HCT116 (cell line): ENCODE results near the gene SNX22. TPM values are rescaled to one million over a fixed set of nuclear protein-coding genes. Genes with fewer than 3 reads are reported as not detected.

Experiments
- ATAC-seq: fragments of 200-7000 bp; cut with Tn5 transposase; 2 replicates; pipeline ENCODE4 v1.9.1; 2020; ENCODE audit warnings: mild to moderate bottlenecking, moderate library complexity
- BruUV-seq: library from RNA; stranded (reverse); fragments of 400-500 nt; replicated peaks from 2 replicates; lab custom pipeline; 2021; lab: Mats Ljungman, UMichigan
- CTCF ChIA-PET: fragments of 300-600 bp; sonication (Branson Sonifier 250); formaldehyde crosslinking; loops from one replicate; lab custom pipeline; 2021; ENCODE audit warnings: antibody characterized with exemption; lab: Charles Lee
- POLR2A ChIA-PET: fragments of 300-600, 350-600 bp; sonication (Branson Sonifier 250); formaldehyde crosslinking; loops from one replicate; lab custom pipeline; 2021; ENCODE audit warnings: antibody characterized with exemption; lab: Charles Lee
- RAD21 ChIA-PET, 2 experiments: fragments of 300-600 bp; sonication (Branson Sonifier 250); formaldehyde crosslinking; loops; one replicate each; lab custom pipeline; 2023; ENCODE audit warnings: low total read pairs in 2 of 2; ENCODE audit not compliant: uncharacterized antibody in 2 of 2, unreplicated experiment in 2 of 2, low non-redundant PET in 1 of 2; lab: Charles Lee
- DNase-seq: peaks from one replicate; pipeline ENCODE4 v3.0.0-alpha.2; 2010; ENCODE audit warnings: low read depth, low spot score
- H2AFZ ChIP-seq: fragments of 200-600 bp; shearing (Covaris generic), sonication (generic); 2 replicates; pipeline ENCODE4 v1.6.1; 2017; ENCODE audit warnings: low read depth, mixed run types, mixed read lengths, antibody characterized with exemption, low read length; ENCODE audit not compliant: poor library complexity, severe bottlenecking
- H3K27ac ChIP-seq: 2 replicates; pipeline ENCODE4 v1.5.1; 2012; ENCODE audit warnings: low read depth, low read length
- H3K27me3 ChIP-seq: fragments of 200-600 bp; sonication (generic); 2 replicates; pipeline ENCODE4 v1.6.1; 2016; ENCODE audit warnings: mixed run types, low read length, mixed read lengths; ENCODE audit not compliant: insufficient read depth
- H3K36me3 ChIP-seq, 2 experiments: fragments of 200-500 bp in 1 of 2; fragments of 200-600 bp in 1 of 2; sonication (Bioruptor generic) in 1 of 2; sonication (generic) in 1 of 2; 2 replicates each; pipeline versions ENCODE4 v1.5.1 to v1.6.1; 2014 to 2016; ENCODE audit warnings: low read length in 2 of 2, inconsistent platforms in 1 of 2, mixed read lengths in 1 of 2, mixed run types in 1 of 2; ENCODE audit not compliant: insufficient read depth in 2 of 2, control insufficient read depth in 1 of 2
- H3K4me1 ChIP-seq, 2 experiments: fragments of 200-600 bp in 1 of 2; sonication (generic) in 1 of 2; 2 replicates each; pipeline versions ENCODE4 v1.5.1 to v1.6.1; 2012 to 2017; ENCODE audit warnings: low read length in 2 of 2, inconsistent platforms in 1 of 2, mild to moderate bottlenecking in 1 of 2, mixed read lengths in 1 of 2, mixed run types in 1 of 2, moderate library complexity in 1 of 2; ENCODE audit not compliant: insufficient read depth in 2 of 2, control insufficient read depth in 1 of 2
- H3K4me2 ChIP-seq: fragments of 200-600 bp; sonication (generic); 2 replicates; pipeline ENCODE4 v1.6.1; 2017; ENCODE audit warnings: mixed run types, low read length, mixed read lengths
- H3K4me3 ChIP-seq, 2 experiments: fragments of 200-600 bp in 1 of 2; sonication (generic) in 1 of 2; replicated peaks in 1 of 2; 2 replicates each; pipeline ENCODE4 v1.5.1; 2011 to 2016; ENCODE audit warnings: low read length in 2 of 2, control low read depth in 1 of 2, low read depth in 1 of 2, mild to moderate bottlenecking in 1 of 2, mixed read lengths in 1 of 2, mixed run types in 1 of 2
- H3K79me2 ChIP-seq: fragments of 200-600 bp; sonication (generic); 2 replicates; pipeline ENCODE4 v1.6.1; 2017; ENCODE audit warnings: mild to moderate bottlenecking, mixed run types, low read length, moderate library complexity, mixed read lengths; ENCODE audit not compliant: insufficient read depth
- H3K9ac ChIP-seq: fragments of 200-600 bp; sonication (generic); 2 replicates; pipeline ENCODE4 v1.6.1; 2016; ENCODE audit warnings: low read length, mixed read lengths
- H3K9me2 ChIP-seq: fragments of 200-600 bp; sonication (generic), shearing (Covaris generic); 2 replicates; pipeline ENCODE4 v1.6.1; 2017; ENCODE audit warnings: mixed run types, mild to moderate bottlenecking, moderate library complexity; ENCODE audit not compliant: insufficient read depth
- H3K9me3 ChIP-seq, 2 experiments: fragments of 200-500 bp in 1 of 2; fragments of 200-600 bp in 1 of 2; sonication (Bioruptor generic) in 1 of 2; sonication (generic) in 1 of 2; 2 replicates each; pipeline ENCODE4 v1.6.1; 2014 to 2017; ENCODE audit warnings: low read length in 2 of 2, mixed read lengths in 2 of 2, inconsistent platforms in 1 of 2, low read depth in 1 of 2, mild to moderate bottlenecking in 1 of 2, mixed run types in 1 of 2, moderate library complexity in 1 of 2; ENCODE audit not compliant: control insufficient read depth in 1 of 2, insufficient read depth in 1 of 2
- H4K20me1 ChIP-seq: fragments of 200-600 bp; sonication (generic), shearing (Covaris generic); 2 replicates; pipeline ENCODE4 v1.6.1; 2017; ENCODE audit warnings: mixed run types, mild to moderate bottlenecking, moderate library complexity; ENCODE audit not compliant: insufficient read depth
- EZH2 ChIP-seq: fragments of 200-600 bp; sonication (generic); IDR thresholded peaks from 2 replicates; pipeline ENCODE4 v1.6.1; 2017; ENCODE audit warnings: antibody characterized with exemption, mixed run types
- FOSL1 ChIP-seq: IDR thresholded peaks from 2 replicates; pipeline ENCODE4 v1.6.1; 2012; ENCODE audit warnings: low read depth
- POLR2AphosphoS5 ChIP-seq: IDR thresholded peaks from 2 replicates; pipeline ENCODE4 v1.6.1; 2011; ENCODE audit warnings: mild to moderate bottlenecking, low read depth, low read length, moderate library complexity
- SP1 ChIP-seq: IDR thresholded peaks from 2 replicates; pipeline ENCODE4 v1.6.1; 2012; ENCODE audit warnings: low read depth
- TCF7L2 ChIP-seq: IDR thresholded peaks from 2 replicates; pipeline ENCODE4 v1.7.0; 2011; ENCODE audit warnings: borderline replicate concordance, inconsistent platforms; ENCODE audit not compliant: insufficient read depth, insufficient read length; ENCODE audit errors: extremely low read depth
- ZFX ChIP-seq: fragments of 450-650 bp; IDR thresholded peaks from 2 replicates; pipeline ENCODE4 v1.6.1; 2017
- intact Hi-C: fragments of 100-400 bp; cut with micrococcal nuclease; formaldehyde crosslinking; loops from 2 replicates; pipeline ENCODE4 v1.10.0; 2022
- total RNA-seq: library from RNA; stranded (reverse); gene quantifications from one replicate; pipeline ENCODE4 v1.2.1, GENCODE V29; 2021; ENCODE audit not compliant: unreplicated experiment
- TF ChIP-seq, protein P1 (sequence below), 3 experiments: fragments of 200-600 bp in 1 of 3; sonication (generic) in 1 of 3; IDR thresholded peaks in 2 of 3; conservative IDR thresholded peaks in 1 of 3; 2 replicates each; pipeline ENCODE4 v1.5.1; 2012 to 2017; ENCODE audit warnings: low read depth in 2 of 3, low read length in 2 of 3, antibody characterized with exemption in 1 of 3, borderline replicate concordance in 1 of 3, control low read depth in 1 of 3, mild to moderate bottlenecking in 1 of 3, mixed read lengths in 1 of 3, mixed run types in 1 of 3, moderate library complexity in 1 of 3; ENCODE audit not compliant: insufficient read depth in 1 of 3
- TF ChIP-seq, protein P2 (sequence below): IDR thresholded peaks from 2 replicates; pipeline ENCODE4 v1.6.1; 2012
- TF ChIP-seq, protein P3 (sequence below): IDR thresholded peaks from 2 replicates; pipeline ENCODE4 v1.6.1; 2012

SNX22 gene
- total RNA-seq, 1 experiment from 2014 or later, result 6.3 TPM

DNA sequence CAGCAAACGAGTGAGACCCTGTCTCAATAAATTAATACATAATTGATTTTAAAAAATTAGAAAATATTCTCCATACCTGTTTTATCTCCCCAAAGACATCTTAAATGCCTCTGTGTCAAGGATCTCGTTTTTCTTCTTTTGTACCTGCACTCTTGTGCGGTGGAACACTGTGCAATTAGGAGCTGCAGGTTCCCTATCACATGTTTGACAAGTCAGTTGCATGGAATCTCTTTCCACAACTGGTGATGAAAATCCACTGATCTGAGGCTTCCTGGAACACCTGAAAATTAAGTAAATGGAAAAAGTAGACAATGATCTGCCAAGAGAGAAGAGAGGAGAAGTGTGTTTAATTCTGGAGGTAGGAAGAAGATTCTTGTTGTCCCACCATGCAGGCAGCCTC lies 3.0 kb upstream of the SNX22 start:
- Histone ChIP-seq H3K9me3 (no peaks in the 10 kb centered on the region), H3K79me2 (no peaks in the 10 kb centered on the region), H3K27me3 (no peaks in the 10 kb centered on the region), H4K20me1 (no peaks in the 10 kb centered on the region)
- RAD21 ChIA-PET, result no interaction called here
- DNase-seq, result no peak
- no peak for TF ChIP-seq ZFX
- TF ChIP-seq, protein P1, sequence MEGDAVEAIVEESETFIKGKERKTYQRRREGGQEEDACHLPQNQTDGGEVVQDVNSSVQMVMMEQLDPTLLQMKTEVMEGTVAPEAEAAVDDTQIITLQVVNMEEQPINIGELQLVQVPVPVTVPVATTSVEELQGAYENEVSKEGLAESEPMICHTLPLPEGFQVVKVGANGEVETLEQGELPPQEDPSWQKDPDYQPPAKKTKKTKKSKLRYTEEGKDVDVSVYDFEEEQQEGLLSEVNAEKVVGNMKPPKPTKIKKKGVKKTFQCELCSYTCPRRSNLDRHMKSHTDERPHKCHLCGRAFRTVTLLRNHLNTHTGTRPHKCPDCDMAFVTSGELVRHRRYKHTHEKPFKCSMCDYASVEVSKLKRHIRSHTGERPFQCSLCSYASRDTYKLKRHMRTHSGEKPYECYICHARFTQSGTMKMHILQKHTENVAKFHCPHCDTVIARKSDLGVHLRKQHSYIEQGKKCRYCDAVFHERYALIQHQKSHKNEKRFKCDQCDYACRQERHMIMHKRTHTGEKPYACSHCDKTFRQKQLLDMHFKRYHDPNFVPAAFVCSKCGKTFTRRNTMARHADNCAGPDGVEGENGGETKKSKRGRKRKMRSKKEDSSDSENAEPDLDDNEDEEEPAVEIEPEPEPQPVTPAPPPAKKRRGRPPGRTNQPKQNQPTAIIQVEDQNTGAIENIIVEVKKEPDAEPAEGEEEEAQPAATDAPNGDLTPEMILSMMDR (IDR thresholded peaks at IDR 0.05 in 2 of 3, conservative IDR thresholded peaks at IDR 0.05 in 1 of 3; ENCODE audit: borderline replicate concordance in 1 of 3, insufficient read depth in 1 of 3, low read depth in 2 of 3, low read length in 2 of 3), result no peak
- TF ChIP-seq, protein P2, sequence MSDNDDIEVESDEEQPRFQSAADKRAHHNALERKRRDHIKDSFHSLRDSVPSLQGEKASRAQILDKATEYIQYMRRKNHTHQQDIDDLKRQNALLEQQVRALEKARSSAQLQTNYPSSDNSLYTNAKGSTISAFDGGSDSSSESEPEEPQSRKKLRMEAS, result no peak
- TF ChIP-seq POLR2AphosphoS5, result no peak
- no peak for TF ChIP-seq FOSL1
- no peak for TF ChIP-seq EZH2
- no peak for TF ChIP-seq SP1
- TF ChIP-seq, protein P3, sequence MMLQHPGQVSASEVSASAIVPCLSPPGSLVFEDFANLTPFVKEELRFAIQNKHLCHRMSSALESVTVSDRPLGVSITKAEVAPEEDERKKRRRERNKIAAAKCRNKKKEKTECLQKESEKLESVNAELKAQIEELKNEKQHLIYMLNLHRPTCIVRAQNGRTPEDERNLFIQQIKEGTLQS, result no peak
- no peak for TF ChIP-seq TCF7L2
- TF ChIP-seq, all 23 proteins: peak for 0
- Histone ChIP-seq H3K4me3 (no peak overlapping the region), H3K9ac (no peak overlapping the region), H3K9me2 (no peaks in the 10 kb centered on the region), H3K36me3 (no peaks in the 10 kb centered on the region; a peak in 1 of 4 replicates), H3K27ac (no peak overlapping the region), H3K4me1 (peaks cover 6 to 30% of the 10 kb centered on the region in 2 experiments), H2AFZ (no peak overlapping the region), H3K4me2 (no peak overlapping the region)
- ChIA-PET POLR2A (no interaction called here), CTCF (no interaction called here)
- ATAC-seq, result no peak
- intact Hi-C loops, result no loop called here
- no TSS peak for BruUV-seq
